Activated T-cell treated with anti-CD3 and anti-CD28 coated beads for 1 hour (primary cell): ENCODE results near the gene STEEP1.

ENCODE experiments used
- DNase-seq: peaks from one replicate; pipeline ENCODE4 v3.0.0-alpha.2; 2020; ENCODE audit warnings: low read depth

STEEP1 gene

GRCh38 chrX:119488749-119489148, 76.5 kb downstream of the STEEP1 start:
- DNase-seq = peak; percentile 14
